SK-N-SH treated with all-trans-retinoic acid at 6 μM for 48 hours (cell line): ENCODE measurements around the gene RAVER2.

Experiments used
- ARNTL ChIP-seq: fragments of 450-650 bp; formaldehyde crosslinking; IDR thresholded peaks from 2 replicates; pipeline ENCODE4 v1.5.0; 2020; ENCODE audit warnings: low read depth, mild to moderate bottlenecking, moderate library complexity, borderline replicate concordance
- TF ChIP-seq, protein P1 (sequence below): fragments of 250-450 bp; sonication (Bioruptor Pico); IDR thresholded peaks from 2 replicates; pipeline ENCODE4 v1.8.0; 2021; ENCODE audit warnings: low read depth, mild to moderate bottlenecking, moderate library complexity, borderline replicate concordance
- TF ChIP-seq, protein P2 (sequence below): fragments of 250-450 bp; sonication (Bioruptor Pico); IDR thresholded peaks from 2 replicates; pipeline ENCODE4 v1.5.1; 2021; ENCODE audit warnings: mild to moderate bottlenecking, moderate library complexity

DNA sequence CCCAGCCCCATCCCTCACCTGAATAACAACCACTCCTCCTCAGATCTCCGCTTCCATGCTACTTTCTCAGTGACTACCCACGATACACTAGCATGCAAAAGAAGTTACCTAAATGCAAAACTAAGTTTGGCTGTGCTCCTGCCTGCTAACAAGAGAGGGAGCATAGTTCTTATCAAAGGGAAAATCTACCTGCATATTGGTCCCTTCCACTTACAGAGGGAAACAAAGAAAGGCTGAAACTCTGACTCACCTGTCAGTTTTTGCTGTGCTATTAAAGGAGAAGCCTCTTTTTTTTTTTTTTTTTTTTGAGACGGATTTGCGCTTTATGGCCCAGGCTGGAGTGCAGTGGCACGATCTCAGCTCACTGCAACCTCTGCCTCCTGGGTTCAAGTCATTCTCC, 43.8 kb upstream of the RAVER2 start:
- no peak for TF ChIP-seq ARNTL (CRISPR knock-in tag)
- TF ChIP-seq, protein P1, sequence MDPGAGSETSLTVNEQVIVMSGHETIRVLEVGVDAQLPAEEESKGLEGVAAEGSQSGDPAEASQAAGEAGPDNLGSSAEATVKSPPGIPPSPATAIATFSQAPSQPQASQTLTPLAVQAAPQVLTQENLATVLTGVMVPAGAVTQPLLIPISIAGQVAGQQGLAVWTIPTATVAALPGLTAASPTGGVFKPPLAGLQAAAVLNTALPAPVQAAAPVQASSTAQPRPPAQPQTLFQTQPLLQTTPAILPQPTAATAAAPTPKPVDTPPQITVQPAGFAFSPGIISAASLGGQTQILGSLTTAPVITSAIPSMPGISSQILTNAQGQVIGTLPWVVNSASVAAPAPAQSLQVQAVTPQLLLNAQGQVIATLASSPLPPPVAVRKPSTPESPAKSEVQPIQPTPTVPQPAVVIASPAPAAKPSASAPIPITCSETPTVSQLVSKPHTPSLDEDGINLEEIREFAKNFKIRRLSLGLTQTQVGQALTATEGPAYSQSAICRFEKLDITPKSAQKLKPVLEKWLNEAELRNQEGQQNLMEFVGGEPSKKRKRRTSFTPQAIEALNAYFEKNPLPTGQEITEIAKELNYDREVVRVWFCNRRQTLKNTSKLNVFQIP = no peak
- TF ChIP-seq, protein P2, sequence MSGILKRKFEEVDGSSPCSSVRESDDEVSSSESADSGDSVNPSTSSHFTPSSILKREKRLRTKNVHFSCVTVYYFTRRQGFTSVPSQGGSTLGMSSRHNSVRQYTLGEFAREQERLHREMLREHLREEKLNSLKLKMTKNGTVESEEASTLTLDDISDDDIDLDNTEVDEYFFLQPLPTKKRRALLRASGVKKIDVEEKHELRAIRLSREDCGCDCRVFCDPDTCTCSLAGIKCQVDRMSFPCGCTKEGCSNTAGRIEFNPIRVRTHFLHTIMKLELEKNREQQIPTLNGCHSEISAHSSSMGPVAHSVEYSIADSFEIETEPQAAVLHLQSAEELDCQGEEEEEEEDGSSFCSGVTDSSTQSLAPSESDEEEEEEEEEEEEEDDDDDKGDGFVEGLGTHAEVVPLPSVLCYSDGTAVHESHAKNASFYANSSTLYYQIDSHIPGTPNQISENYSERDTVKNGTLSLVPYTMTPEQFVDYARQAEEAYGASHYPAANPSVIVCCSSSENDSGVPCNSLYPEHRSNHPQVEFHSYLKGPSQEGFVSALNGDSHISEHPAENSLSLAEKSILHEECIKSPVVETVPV (CRISPR knock-in tag) = no peak
